ENCODE measurements around the gene MYDGF. TPM values are rescaled to one million over a fixed set of nuclear protein-coding genes. Genes with fewer than 3 reads are reported as not detected.

Gene MYDGF
- total and polyA plus RNA-seq, 9 of the 15 experiments (the other 6 are each of a cell fraction or from before 2014, with no cell fraction given): 4.2 to 141 (median 82.1) TPM

- TF ChIP-seq ETV1 (tag; conservative IDR thresholded peaks at IDR 0.05; ENCODE audit: low read depth): no peak
- no peak for TF ChIP-seq KAT2B (IDR thresholded peaks at IDR 0.05; ENCODE audit: low read depth, low read length)
- no peak for TF ChIP-seq HNRNPK (IDR thresholded peaks at IDR 0.05; ENCODE audit: low read depth, low read length, poor library complexity, severe bottlenecking)
- TF ChIP-seq DDX20 (tag; IDR thresholded peaks at IDR 0.05; ENCODE audit: low read depth): no peak
- TF ChIP-seq CGGBP1 (CRISPR knock-in tag; IDR thresholded peaks at IDR 0.05): no peak
- TF ChIP-seq, protein P1, sequence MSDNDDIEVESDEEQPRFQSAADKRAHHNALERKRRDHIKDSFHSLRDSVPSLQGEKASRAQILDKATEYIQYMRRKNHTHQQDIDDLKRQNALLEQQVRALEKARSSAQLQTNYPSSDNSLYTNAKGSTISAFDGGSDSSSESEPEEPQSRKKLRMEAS (CRISPR knock-in tag; IDR thresholded peaks at IDR 0.05): peak; percentile 98
- no peak for TF ChIP-seq ZNF785 (CRISPR knock-in tag; IDR thresholded peaks at IDR 0.05)
- TF ChIP-seq PYGO2 (tag; IDR thresholded peaks at IDR 0.05): no peak
- no peak for TF ChIP-seq SMAD2 (IDR thresholded peaks at IDR 0.05; ENCODE audit: low read depth, low read length)
- TF ChIP-seq BRCA1 (IDR thresholded peaks at IDR 0.05): no peak
- TF ChIP-seq BRCA1 (CRISPR knock-in tag; IDR thresholded peaks at IDR 0.05): no peak
- TF ChIP-seq JUND (IDR thresholded peaks at IDR 0.05; ENCODE audit: borderline replicate concordance, low read depth, low read length): no peak
- peak; percentile 5; the same call in 1 of the 3 replicates for TF ChIP-seq JUND (tag; IDR thresholded peaks at IDR 0.05; ENCODE audit: borderline replicate concordance, low read depth, low read length)
- TF ChIP-seq ETS2 (tag; IDR thresholded peaks at IDR 0.05; ENCODE audit: borderline replicate concordance, poor library complexity, severe bottlenecking): no peak
- TF ChIP-seq, protein P2, sequence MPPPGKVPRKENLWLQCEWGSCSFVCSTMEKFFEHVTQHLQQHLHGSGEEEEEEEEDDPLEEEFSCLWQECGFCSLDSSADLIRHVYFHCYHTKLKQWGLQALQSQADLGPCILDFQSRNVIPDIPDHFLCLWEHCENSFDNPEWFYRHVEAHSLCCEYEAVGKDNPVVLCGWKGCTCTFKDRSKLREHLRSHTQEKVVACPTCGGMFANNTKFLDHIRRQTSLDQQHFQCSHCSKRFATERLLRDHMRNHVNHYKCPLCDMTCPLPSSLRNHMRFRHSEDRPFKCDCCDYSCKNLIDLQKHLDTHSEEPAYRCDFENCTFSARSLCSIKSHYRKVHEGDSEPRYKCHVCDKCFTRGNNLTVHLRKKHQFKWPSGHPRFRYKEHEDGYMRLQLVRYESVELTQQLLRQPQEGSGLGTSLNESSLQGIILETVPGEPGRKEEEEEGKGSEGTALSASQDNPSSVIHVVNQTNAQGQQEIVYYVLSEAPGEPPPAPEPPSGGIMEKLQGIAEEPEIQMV (tag; conservative IDR thresholded peaks at IDR 0.05; ENCODE audit: low read depth): no peak
- no peak for TF ChIP-seq NFIX (CRISPR knock-in tag; IDR thresholded peaks at IDR 0.05; ENCODE audit: low read depth)
- TF ChIP-seq EGR1 (conservative IDR thresholded peaks at IDR 0.05): peak; percentile 35
- TF ChIP-seq CBX8 (IDR thresholded peaks at IDR 0.05; ENCODE audit: borderline replicate concordance, extremely low read depth, low read depth, low read length, poor library complexity, severe bottlenecking): no peak
- TF ChIP-seq MAFF (IDR thresholded peaks at IDR 0.05; ENCODE audit: low read length): no peak
- no peak for TF ChIP-seq RAD21 (CRISPR knock-in tag; conservative IDR thresholded peaks at IDR 0.05 in 1 of 2, IDR thresholded peaks at IDR 0.05 in 1 of 2)
- TF ChIP-seq HNRNPH1 (optimal IDR thresholded peaks at IDR 0.05; ENCODE audit: low read depth, low read length): no peak
- TF ChIP-seq, protein P3, sequence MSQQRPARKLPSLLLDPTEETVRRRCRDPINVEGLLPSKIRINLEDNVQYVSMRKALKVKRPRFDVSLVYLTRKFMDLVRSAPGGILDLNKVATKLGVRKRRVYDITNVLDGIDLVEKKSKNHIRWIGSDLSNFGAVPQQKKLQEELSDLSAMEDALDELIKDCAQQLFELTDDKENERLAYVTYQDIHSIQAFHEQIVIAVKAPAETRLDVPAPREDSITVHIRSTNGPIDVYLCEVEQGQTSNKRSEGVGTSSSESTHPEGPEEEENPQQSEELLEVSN (IDR thresholded peaks at IDR 0.05; ENCODE audit: borderline replicate concordance in 1 of 2, extremely low read depth in 1 of 2, insufficient read depth in 1 of 2, insufficient read length in 1 of 2, low read depth in 1 of 2, low read length in 1 of 2, poor library complexity in 1 of 2, severe bottlenecking in 1 of 2): peak; percentile 52 to 82
Observed at GRCh38 chr19:4669723-4670480, at the start of gene MYDGF (continued).

Measured in K562 (cell line).